Kidney (tissue), 14 donors: ENCODE data around the gene MAP6. TPM values are rescaled to one million over a fixed set of nuclear protein-coding genes. Genes with fewer than 3 reads are reported as not detected.

ENCODE experiments used
- DNase-seq, 5 donors: peaks; one replicate each; pipeline ENCODE4 v3.0.0-alpha.2; 2013 to 2020
- FAIRE-seq: peaks from 2 replicates; lab custom pipeline; 2012; peaks lifted over from hg19 to GRCh38; lab: Jason Lieb, UNC
- H3K27ac ChIP-seq, 2 donors: one replicate each; pipeline ENCODE4 v1.7.0; 2013; ENCODE audit warnings: low read depth in 2 of 2, low read length in 2 of 2, inconsistent platforms in 1 of 2
- H3K27me3 ChIP-seq: one replicate; pipeline ENCODE4 v1.7.1; 2013; ENCODE audit warnings: low read length, inconsistent platforms; ENCODE audit not compliant: control insufficient read depth, insufficient read depth
- H3K36me3 ChIP-seq, 3 donors: one replicate each; pipeline versions ENCODE4 v1.7.0 to v1.7.1; 2013; ENCODE audit warnings: low read length in 3 of 3, control low read depth in 1 of 3, inconsistent platforms in 1 of 3; ENCODE audit not compliant: insufficient read depth in 3 of 3, control insufficient read depth in 2 of 3
- H3K4me1 ChIP-seq, 3 donors: one replicate each; pipeline versions ENCODE4 v1.7.0 to v1.7.1; 2013; ENCODE audit warnings: low read length in 3 of 3, inconsistent platforms in 1 of 3, low read depth in 1 of 3; ENCODE audit not compliant: control insufficient read depth in 2 of 3, insufficient read depth in 2 of 3
- H3K4me3 ChIP-seq, 3 donors: one replicate each; pipeline versions ENCODE4 v1.7.0 to v1.8.1; 2013; ENCODE audit warnings: low read length in 3 of 3, control low read depth in 1 of 3, inconsistent platforms in 1 of 3
- H3K9ac ChIP-seq, 3 donors: one replicate each; pipeline versions ENCODE4 v1.7.0 to v1.7.1; 2013; ENCODE audit warnings: low read length in 3 of 3, control low read depth in 1 of 3, inconsistent platforms in 1 of 3
- H3K9me3 ChIP-seq, 3 donors: one replicate each; pipeline versions ENCODE4 v1.7.0 to v1.7.1; 2013; ENCODE audit warnings: low read length in 3 of 3, control low read depth in 1 of 3, inconsistent platforms in 1 of 3; ENCODE audit not compliant: control insufficient read depth in 2 of 3, insufficient read depth in 1 of 3
- CTCF ChIP-seq: IDR thresholded peaks from 3 replicates; pipeline ENCODE4 v1.5.1; 2012; ENCODE audit warnings: mild to moderate bottlenecking, moderate library complexity, borderline replicate concordance; ENCODE audit not compliant: insufficient read depth; ENCODE audit errors: extremely low read depth
- intact Hi-C: fragments of 100-400 bp; cut with DNase I; formaldehyde crosslinking; loops from one replicate; pipeline ENCODE4 v1.11.1; 2022
- polyA plus RNA-seq: library from polyadenylated mRNA; stranded (reverse); fragments of 350-450 nt; fragmentation: Illumina TruSeq; extraction: RNeasy Lipid Tissue Mini Kit (QIAGEN cat#74804); gene quantifications from one replicate; pipeline ENCODE4 v1.2.3, GENCODE V29; 2014; ENCODE audit warnings: low read depth, low replicate concordance; ENCODE audit not compliant: insufficient read depth
- total RNA-seq: library from RNA; stranded (reverse); fragmentation: NEBNext Ultra II Directional; extraction: Animal tissue kit (Norgen Biotek cat#: 25700); gene quantifications from one replicate; pipeline ENCODE4 v1.2.1, GENCODE V29; 2021
- donor health status: control.
- donor health status: control.
- donor health status: control.
- donor health status: control.
- donor health status: control.
- donor health status: DM: yes; HTN: yes; CAD: no.
- donor health status: Normal renal cell carcinoma (clear cell type).

The MAP6 gene
- total and polyA plus RNA-seq, 2 donors from 2014 or later, result 7.7 to 21.3 TPM

DNA sequence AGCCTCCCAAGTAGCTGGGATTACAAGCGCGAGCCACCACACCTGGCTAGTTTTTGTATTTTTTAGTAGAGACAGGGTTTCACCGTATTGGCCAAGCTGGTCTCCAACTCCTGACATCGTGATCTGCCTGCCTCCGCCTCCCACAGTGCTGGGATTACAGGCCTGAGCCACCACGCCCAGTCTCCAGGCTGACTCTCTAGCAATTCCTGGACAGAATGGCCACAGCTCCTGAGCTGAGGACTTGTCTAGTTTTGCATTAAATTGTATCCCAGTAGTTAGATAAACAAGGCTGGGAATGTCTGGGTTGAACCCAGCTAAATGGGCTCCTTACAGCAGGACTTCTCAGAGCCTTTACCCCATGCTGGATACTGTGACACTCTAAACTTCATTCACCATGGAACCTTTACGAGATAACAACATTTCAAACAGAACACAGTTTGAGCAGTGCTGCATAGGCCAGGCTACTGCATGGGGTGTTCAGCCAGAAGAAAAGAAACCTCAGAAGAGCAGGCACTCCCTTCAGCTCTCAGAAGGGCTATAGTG is 34.9 kb upstream of the MAP6 start:
- no peaks in the 10 kb centered on the region for H3K27me3 ChIP-seq
- H3K9me3 ChIP-seq, result no peaks in the 10 kb centered on the region
- intact Hi-C loops, result no loop called here
- DNase-seq, result no peak
- H3K27ac ChIP-seq, result no peak overlapping the region
- H3K36me3 ChIP-seq, result no peaks in the 10 kb centered on the region
- H3K9ac ChIP-seq, result no peak overlapping the region
- no peak for FAIRE-seq
- no peak overlapping the region for H3K4me3 ChIP-seq
- no peak for TF ChIP-seq CTCF
- H3K4me1 ChIP-seq, result no peaks in the 10 kb centered on the region

DNA sequence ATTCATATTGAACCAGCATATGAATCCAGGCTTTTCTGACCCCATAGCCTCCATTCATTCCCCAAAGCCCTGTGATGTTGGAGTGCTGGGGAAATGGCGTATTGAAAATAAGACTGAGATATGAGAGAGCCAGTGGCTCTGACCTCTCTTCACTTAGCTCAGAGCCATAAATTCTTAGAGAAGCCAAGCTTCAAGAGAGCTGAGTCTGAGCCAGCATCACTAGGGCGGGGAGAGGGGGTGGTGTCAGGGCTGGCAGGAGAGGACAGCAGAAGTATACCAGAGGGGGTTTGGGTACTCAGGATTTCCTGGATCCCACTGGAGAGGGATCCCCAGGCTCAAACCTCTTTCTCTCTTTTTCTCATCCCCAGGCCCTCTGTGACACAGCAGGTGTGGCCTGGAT is 32.1 kb upstream of the MAP6 start:
- intact Hi-C loops, result no loop called here
- H3K9me3 ChIP-seq, result no peaks in the 10 kb centered on the region
- no peaks in the 10 kb centered on the region for H3K27me3 ChIP-seq
- no peaks in the 10 kb centered on the region for H3K4me1 ChIP-seq
- H3K27ac ChIP-seq, result no peak overlapping the region
- H3K9ac ChIP-seq, result no peak overlapping the region
- DNase-seq (no peak), FAIRE-seq (no peak)
- no peaks in the 10 kb centered on the region for H3K36me3 ChIP-seq
- no peak for TF ChIP-seq CTCF
- H3K4me3 ChIP-seq, result no peak overlapping the region

DNA sequence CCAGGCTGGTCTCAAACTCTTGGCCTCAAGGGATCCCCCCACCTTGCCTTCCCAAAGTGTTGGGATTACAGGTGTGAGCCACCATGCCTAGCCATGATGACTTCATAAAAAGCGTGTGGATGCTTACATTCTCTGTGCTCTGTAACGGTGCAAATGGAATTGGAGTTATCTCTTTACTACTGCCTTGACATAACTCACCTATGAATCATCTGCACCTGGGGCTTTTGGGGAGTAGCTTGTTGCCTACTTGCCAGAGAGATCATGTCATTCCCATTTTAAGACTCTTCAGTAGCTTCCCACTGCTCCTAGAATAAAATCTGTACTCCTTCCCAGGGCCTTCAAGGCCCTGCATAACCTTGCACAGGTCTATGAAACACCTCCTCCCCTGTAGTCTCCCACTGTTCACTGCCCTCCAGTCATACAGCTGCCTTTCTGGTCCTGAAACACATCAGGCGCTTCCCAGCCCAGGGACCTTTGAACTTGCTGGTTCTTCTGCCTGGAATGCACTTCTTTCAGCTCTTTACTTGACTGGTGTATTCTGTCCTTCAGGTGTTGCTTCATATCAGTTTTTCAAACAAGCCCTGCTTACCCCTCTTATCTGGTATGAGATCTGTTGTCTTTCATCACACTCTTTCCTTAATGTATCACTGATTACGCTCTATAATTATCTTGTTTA is 29.2 kb upstream of the MAP6 start:
- Histone ChIP-seq H3K27ac (no peak overlapping the region), H3K4me3 (no peak overlapping the region), H3K27me3 (no peaks in the 10 kb centered on the region), H3K9ac (no peak overlapping the region), H3K36me3 (no peaks in the 10 kb centered on the region), H3K4me1 (no peaks in the 10 kb centered on the region), H3K9me3 (no peaks in the 10 kb centered on the region)
- no peak for DNase-seq
- no peak for TF ChIP-seq CTCF
- no peak for FAIRE-seq
- intact Hi-C loops, result no loop called here
